ENCODE results near the gene BRSK1.
A peak's percentile ranks its signal among the peaks of the same experiment; 100 is the strongest.

The BRSK1 gene

DNA sequence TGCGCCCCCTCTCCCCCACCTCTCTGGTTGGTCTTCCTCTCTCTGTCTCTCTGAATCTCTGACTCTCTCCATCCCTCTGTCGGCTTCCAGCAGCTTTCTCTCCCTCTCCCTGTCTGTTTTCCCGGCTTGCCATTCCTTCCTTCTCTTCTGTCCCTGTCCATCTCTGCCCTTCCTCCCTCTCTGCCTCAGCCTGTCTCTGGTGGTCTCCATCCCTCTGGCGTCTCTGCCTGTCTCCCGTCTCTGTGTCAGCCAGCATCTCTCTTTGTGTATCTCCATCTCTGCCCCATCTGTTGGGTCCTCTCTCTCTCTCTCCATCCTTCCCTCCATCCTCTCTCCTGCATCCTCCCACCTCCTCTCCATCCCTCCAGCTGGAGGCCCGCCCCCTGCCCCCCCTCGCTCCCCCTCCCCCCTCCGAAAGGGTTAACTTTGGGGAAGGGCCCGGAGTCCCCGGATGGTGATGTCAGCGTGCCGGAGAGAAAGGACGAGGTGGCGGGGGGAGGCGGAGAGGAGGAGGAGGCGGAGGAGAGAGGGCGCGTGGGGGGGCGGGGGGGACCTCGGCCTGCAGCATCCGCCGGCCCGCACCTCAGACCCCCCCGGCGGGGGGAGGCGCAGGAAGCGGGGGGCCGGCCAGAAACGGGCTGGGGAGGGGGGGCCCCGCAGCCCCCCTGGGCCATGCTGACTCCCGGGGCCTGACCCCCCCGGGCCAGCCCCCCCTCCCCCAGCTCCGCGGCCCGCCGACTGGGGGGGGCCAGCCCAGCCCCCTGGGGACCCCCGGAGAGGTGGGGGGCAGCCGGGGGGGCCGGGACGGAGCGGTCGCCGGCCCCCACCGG lies at the start of gene BRSK1:
TSS of gene BRSK1 (plus strand) at position 450 of the 830 bp plus-strand sequence. CDS start 446 bp downstream, outside the sequence.
- peak; percentile 70 for DNase-seq

DNA sequence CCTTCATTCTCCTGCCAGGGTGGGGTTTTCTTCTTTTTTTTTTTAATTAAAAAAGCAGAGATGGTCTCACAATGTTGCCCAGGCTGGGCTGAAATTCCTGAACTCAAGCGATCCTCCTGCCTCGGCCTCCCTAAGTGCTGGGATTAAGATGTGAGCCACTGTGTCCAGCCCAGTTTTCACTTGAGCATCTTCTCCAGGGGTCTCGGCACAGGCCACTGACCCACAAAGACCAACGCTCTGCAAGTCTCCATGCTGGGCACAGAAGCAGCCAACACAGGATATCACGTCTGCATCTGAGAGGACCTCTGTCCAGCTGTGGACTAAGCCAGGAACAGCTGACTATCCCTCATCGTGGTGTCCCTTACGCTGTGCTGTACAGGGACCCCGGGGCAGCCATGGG lies 45.8 kb upstream of the BRSK1 start:
- no peak for DNase-seq

GRCh38 chr19:55239004-55239403 lies 44.8 kb upstream of the BRSK1 start:
- no peak for DNase-seq

- no peak for DNase-seq
Observed at GRCh38 chr19:55240713-55241020, 43.1 kb upstream of the BRSK1 start.

GRCh38 chr19:55241143-55241934 lies 42.5 kb upstream of the BRSK1 start:
- DNase-seq, result no peak

DNA sequence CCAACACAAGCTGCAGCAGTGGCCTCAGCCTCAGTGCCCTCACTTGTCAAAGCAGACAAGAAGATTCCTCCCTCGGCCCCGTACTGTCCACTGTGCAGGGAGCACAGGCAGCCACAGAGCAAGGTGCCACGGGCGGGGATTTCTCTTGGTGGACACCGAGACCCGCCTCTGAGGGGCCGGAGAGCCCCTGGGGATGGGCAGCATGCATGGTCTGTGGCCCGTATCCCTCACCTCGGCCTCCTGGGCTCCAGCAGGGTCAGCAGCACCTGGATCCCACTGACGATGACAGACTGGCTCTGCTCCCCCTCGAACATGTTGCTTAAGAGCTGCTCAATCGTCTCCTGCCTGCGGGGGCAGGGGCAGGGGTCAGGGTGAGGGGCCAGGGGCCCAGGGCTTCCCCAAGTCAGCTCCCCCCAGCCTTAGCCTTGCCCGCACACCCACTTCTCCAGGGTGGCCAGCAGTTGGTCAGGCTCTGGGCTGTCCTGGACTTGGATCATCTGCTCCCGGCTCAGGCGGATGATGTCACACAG lies 41.8 kb upstream of the BRSK1 start:
- DNase-seq, result no peak

- DNase-seq, result no peak
Observed at GRCh38 chr19:55242517-55242916, 41.3 kb upstream of the BRSK1 start.

DNA sequence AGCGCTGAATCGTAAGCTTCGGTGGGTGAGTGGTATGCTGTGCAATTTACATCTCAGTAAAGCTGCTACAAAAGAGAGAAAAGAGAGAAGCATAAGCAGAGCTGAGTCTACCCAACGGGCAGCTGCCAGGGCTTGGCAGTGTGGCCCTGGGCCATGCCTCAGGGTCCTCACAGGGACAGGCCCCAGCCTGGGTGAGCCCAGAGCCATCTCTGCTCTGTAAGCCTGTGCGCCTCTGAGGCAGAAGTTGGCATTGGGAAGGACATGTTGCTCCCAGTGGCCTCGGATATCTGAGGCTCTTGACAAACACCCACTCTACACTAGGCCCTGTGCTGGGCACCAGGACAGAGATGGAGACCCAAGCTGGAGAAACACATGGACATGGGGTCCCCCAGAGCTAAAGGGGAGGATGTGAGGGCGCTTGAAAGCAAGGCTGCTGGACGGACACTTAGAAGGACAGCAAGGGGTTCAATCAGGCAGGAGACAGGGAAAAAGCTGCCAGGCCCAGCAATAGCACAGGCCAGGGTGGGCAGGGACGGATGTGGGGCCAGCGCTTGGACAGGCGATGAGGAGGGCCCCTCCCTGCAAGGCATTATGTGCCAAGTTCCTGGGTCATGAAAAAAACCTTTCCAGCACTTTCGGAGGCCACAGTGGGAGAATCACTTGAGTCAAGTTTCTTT lies 39.7 kb upstream of the BRSK1 start:
- no peak for DNase-seq

GRCh38 chr19:55245236-55245904 lies 38.4 kb upstream of the BRSK1 start:
- DNase-seq, result no peak

- DNase-seq, result no peak
Observed at GRCh38 chr19:55246462-55247451, 37.0 kb upstream of the BRSK1 start.

DNA sequence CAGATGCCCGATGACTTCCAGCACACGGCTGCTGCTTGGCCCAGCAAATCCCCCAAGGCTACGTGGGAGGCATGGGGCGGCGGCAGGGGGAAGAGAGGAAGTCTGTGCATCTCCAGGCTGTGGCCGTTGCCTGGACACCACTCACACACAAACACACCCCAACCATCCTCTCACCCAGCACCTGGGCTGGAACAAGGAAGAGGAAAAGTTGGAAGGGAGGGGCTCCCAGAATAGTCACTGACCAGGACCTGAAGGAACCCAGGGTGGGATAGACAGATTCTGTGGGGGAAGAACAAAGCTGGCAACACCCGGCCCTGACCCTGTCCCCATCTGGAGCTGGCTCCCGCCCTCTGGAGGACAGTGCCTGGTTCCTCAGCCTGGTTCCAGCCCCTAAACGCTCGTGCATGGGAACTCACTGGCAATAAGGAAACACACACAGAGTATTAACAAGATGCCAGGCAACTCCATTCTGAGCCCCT lies 36.1 kb upstream of the BRSK1 start:
- no peak for DNase-seq

DNA sequence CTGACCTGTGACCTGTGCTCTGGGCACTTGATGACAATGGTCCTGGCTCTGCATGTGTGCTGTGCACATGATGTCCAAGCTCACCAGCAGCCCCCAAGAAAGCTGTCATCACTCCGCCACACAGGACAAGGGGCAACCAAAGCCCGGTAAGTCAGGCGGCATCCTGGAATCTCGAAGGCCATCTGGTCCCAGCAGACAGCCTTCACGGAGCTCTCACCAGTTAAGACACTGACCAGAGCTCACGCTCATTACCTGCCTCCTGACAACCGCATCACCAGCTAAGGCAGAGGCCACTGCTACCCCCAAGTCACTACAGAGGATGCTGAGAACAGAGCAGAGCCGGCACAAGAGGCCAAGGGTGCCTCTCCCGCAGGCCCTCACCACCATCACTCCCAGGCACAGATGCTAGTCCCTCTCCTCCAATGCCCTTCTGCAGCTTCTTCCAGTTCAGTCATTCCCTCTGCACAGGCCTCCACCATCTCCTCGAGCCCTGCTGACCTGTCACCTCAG lies 35.6 kb upstream of the BRSK1 start:
- DNase-seq, result no peak

DNA sequence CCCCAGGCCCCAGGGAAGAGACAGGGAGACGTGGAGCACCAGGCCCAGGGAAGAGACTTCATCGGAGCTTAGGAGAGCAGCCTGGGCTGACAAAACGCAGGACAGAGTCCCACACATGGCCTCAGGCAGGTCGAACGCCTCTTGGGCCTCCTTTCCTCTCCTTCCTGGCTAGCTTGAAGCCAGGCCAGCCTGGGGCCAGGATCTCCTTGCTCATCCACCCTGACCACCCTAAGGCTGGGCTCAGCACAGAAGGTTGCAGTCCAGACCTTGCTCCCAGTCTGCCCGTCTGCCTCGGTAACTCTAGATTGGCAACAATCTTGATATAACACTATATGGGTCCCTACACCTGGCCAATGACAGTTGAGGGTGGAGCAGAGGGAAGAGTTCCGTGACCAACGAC lies 35.1 kb upstream of the BRSK1 start:
- DNase-seq, result no peak

GRCh38 chr19:55249841-55250240 lies 34.0 kb upstream of the BRSK1 start:
- DNase-seq, result no peak

- DNase-seq, result no peak
Observed at GRCh38 chr19:55250262-55251036, 33.3 kb upstream of the BRSK1 start.

- DNase-seq, result peak; percentile 54
Observed at GRCh38 chr19:55251341-55252081, 32.3 kb upstream of the BRSK1 start.

GRCh38 chr19:55252760-55253663 lies 30.8 kb upstream of the BRSK1 start:
- DNase-seq, result no peak

- DNase-seq, result peak; percentile 74
Observed at GRCh38 chr19:55253842-55254624, 29.8 kb upstream of the BRSK1 start.

Measured in CD4-positive, alpha-beta T cell treated with Interleukin-21 for 1 hour (primary cell).